ENCODE measurements around the gene TRAF3IP1.
A peak's percentile ranks its signal among the peaks of the same experiment; 100 is the strongest.
"Not testable (repeated sequence)": the region's sequence is repeated elsewhere in the genome, so short reads cannot be mapped to it uniquely, and the experiment has no call there.

The TRAF3IP1 gene

GRCh38 chr2:238320246-238320647 is at the start of gene TRAF3IP1:
Gene TRAF3IP1, plus strand, starts transcription at chr2:238320518. Its CDS starts 145 bp downstream, at chr2:238320663.
- peak; percentile 85 to 87 for DNase-seq

GRCh38 chr2:238270606-238271005 is 49.7 kb upstream of the TRAF3IP1 start:
- DNase-seq = no peak

GRCh38 chr2:238271061-238271554 is 49.2 kb upstream of the TRAF3IP1 start:
- DNase-seq = no peak

GRCh38 chr2:238271686-238272085 is 48.6 kb upstream of the TRAF3IP1 start:
- DNase-seq = not testable (repeated sequence)

GRCh38 chr2:238272156-238272555 is 48.2 kb upstream of the TRAF3IP1 start:
- DNase-seq = no peak

- not testable (repeated sequence) for DNase-seq
These were observed 46.9 kb upstream of the TRAF3IP1 start for GRCh38 chr2:238273433-238273832.

- no peak for DNase-seq
These were observed 46.0 kb upstream of the TRAF3IP1 start for GRCh38 chr2:238274152-238274865.

- DNase-seq = no peak
These were observed 42.6 kb upstream of the TRAF3IP1 start for GRCh38 chr2:238277695-238278094.

GRCh38 chr2:238278626-238279323 is 41.5 kb upstream of the TRAF3IP1 start:
- DNase-seq = no peak

GRCh38 chr2:238279324-238279682 is 41.0 kb upstream of the TRAF3IP1 start:
- DNase-seq = no peak

- no peak for DNase-seq
These were observed 40.1 kb upstream of the TRAF3IP1 start for GRCh38 chr2:238280083-238280825.

GRCh38 chr2:238281826-238282480 is 38.4 kb upstream of the TRAF3IP1 start:
- DNase-seq = no peak

GRCh38 chr2:238282861-238283738 is 37.2 kb upstream of the TRAF3IP1 start:
- no peak for DNase-seq

- no peak for DNase-seq
These were observed 35.4 kb upstream of the TRAF3IP1 start for GRCh38 chr2:238284802-238285515.

GRCh38 chr2:238285653-238286082 is 34.6 kb upstream of the TRAF3IP1 start:
- no peak for DNase-seq

- no peak for DNase-seq
These were observed 34.2 kb upstream of the TRAF3IP1 start for GRCh38 chr2:238286095-238286494.

GRCh38 chr2:238286551-238286950 is 33.8 kb upstream of the TRAF3IP1 start:
- DNase-seq = no peak

GRCh38 chr2:238286987-238287736 is 33.2 kb upstream of the TRAF3IP1 start:
- DNase-seq = no peak

GRCh38 chr2:238287737-238288649 is 32.3 kb upstream of the TRAF3IP1 start, which contains the start of gene PER2:
Gene PER2, minus strand, starts transcription at chr2:238288610. Its CDS starts 10,674 bp downstream, at chr2:238277936.
- DNase-seq = peak; percentile 41 to 71
